Ramos (cell line): ENCODE measurements around the gene KLRC3.
"Not testable (repeated sequence)": the region's sequence is repeated elsewhere in the genome, so short reads cannot be mapped to it uniquely, and the experiment has no call there.

Experiments
- in situ Hi-C: fragments of 300-500 bp; cut with MboI; formaldehyde crosslinking; loops from one replicate; pipeline ENCODE4 v1.14.3; 2022; ENCODE audit warnings: low sequenced_read_pairs; ENCODE audit not compliant: unreplicated experiment

The KLRC3 gene

DNA sequence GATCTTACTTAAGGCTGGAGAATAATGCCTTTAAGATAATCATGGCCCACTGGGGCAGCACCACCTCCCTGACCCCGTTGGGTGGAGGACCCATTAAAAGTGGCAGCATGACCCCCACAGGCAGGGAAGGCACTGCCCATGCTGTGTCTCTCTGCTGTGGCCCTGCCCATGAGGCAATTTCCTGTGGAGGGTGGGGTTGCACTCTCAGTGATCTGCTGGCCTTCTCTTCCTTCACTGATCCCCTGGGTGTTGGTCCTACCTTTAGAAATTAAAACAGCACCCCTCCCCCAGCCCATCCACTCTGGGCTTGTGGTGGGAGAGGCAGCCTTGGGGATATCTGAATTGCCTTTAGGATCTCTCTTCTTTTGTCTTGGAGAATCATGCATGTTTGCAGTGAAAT lies 47.8 kb downstream of the KLRC3 start:
- in situ Hi-C loops = no loop called here

GRCh38 chr12:10371893-10372535 lies 48.4 kb downstream of the KLRC3 start:
- in situ Hi-C loops = not testable (repeated sequence)

GRCh38 chr12:10369557-10370415 lies 50.6 kb downstream of the KLRC3 start:
- in situ Hi-C loops = no loop called here

GRCh38 chr12:10368206-10369171 lies 51.9 kb downstream of the KLRC3 start:
- in situ Hi-C loops = no loop called here

DNA sequence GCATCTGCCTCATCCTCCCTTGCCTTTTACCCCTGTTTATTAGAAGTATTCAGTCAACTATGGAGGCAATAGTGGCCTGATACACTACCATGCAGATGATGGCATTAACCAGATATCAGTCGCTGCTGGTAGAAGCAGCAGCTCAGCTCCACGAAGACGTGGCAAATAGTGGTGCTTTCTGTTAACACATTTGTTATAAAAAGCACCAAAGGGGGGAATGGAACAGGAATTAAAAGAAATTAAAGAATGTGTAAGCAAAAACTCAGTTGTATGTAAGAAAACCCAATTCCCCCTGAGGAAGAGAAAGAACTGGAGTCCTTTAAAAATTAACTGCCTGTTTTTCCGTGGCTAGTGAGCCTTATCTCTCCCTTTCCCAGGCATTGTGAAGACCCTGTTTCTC lies 52.7 kb downstream of the KLRC3 start:
- in situ Hi-C loops = not testable (repeated sequence)

GRCh38 chr12:10366875-10367274 lies 53.5 kb downstream of the KLRC3 start:
- in situ Hi-C loops = no loop called here

DNA sequence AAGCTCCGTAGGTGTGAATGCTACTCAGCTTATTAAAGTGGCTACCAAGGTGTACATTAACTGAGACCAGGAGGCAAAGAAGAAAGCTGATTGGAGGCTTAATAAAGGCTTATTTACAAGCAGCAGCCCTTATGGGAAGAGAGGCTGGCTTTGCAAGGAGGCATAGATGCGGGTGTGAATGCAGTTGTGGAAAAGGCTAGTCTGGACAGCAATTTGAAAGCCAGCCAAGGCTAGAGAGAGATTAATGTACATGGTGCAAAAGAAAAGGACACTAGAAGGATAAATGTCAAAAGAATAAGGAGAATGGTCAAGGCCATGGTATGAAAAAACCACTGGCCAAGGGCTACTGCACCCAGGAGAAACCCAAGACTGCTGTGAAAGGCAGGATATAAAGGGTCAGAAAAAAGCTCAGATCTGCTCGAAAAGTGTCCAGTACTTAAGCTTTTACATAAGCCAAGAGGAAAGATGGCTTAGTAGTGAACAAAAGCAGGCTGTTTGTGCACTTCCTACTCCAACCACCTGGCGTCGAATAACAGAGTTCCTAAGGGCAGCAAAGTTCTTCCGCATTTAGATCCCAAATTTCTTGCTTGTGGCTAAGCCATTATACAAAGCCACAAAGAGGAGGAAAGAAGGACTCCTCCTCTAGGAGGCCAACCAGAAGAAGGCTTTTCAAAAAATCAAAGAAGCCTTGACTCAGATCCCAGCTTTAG lies 54.5 kb downstream of the KLRC3 start:
- in situ Hi-C loops = no loop called here

GRCh38 chr12:10364815-10365622 lies 55.4 kb downstream of the KLRC3 start:
- in situ Hi-C loops = no loop called here

DNA sequence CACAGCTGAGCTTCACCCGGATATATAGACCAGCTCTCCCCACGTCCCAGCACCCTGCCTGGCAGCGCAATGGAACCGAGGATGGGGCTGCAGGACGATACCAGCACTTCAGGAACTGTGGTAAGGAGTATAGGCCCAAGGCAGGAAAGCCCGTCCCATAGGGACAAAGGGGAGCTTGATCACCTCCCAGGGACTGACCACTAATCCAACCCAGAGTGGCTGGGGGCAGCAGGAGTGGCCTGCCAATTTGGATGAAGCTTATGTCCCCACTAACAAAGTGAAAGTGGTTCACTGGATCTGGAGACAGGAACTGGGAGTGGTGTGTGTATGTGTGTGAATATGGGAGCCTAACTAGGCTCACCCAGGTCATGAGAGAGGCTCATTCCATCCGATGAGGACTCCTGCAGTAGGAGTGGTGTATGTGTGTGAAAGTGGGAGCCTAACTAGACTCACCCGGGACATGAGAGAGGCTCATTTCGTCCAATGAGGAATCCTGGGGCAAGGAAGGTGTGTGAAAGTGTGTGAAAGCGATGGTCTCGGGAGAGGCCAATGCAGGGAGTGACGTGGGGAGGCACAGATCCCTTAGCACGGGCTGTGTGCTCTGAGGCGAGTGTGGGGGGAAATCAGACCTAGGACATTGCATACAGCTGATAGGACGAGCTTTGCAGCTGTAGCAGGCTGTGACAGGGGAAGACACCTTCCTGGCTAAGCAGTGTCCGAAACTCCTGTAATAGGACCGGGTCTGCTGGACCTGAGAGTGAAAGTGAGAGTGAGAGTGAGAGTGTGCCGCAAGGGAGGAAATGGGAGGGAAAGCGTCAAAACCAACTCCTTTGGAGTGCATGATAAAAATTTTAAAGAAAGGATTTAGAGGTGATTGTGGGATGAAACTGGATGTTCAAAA lies 56.2 kb downstream of the KLRC3 start:
- in situ Hi-C loops = no loop called here

- in situ Hi-C loops = no loop called here
Measured at GRCh38 chr12:10363658-10363913, 56.8 kb downstream of the KLRC3 start.

DNA sequence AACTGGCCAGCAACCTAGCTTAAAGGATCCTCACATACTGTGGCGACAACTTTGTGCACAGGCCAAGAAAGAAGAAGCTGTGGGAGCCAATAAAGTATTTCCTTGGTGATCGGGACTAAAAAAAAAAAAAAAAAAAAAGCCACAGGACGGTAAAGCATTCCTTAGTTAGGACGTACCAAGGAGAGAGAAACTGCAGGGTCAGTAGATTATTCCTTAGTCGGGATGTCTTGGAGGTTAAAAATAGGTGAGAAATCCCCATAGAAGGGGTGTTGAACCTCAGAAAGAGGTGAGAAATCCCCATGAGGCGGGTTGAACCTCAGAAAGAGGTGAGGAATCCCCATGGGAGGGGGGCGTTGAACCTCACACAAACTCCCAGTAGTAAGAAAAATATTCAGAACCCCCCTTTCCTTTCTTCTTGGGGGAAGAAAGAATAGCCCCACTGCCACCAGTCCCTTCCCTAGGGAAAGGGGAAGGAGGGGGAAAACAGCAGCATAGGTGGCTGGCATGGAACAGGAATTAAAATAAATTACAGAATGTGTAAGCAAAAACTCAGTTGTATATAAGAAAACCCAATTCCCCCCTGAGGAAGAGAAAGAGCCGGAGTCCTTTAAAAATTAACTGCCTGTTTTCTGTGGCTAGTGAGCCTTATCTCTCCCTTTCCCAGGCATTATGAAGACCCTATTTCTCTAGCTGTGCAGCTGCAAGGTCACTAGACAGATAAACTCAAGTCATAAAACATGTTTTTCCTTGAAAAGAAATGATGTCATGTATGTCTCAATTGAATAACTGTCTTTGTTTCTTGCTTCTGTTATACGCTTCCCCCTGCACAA lies 57.4 kb downstream of the KLRC3 start:
- in situ Hi-C loops = no loop called here

DNA sequence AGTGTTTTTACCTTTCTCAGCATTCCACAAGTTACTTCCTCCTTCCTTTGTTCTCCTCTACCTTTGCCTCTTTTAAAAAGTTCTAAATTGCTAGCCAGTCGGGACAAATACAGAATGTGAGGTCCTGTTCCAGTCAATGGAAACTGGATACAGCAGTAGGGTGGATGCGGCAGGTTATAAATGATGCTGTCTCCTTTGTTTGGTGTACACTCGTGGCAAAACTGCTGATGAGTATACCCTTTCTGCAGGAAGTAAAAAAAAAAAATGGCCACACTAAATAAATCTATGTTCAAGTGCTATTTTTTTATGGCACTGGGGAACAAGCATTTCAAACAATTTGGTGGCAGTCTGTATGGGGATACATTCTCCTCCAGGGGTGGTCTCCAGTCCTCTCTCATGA lies 58.1 kb downstream of the KLRC3 start:
- in situ Hi-C loops = no loop called here
